Measurements from ENCODE around the gene ZNF726. TPM values are rescaled to one million over a fixed set of nuclear protein-coding genes. Genes with fewer than 3 reads are reported as not detected.
"Not testable (repeated sequence)": the region's sequence is repeated elsewhere in the genome, so short reads cannot be mapped to it uniquely, and the experiment has no call there.

Gene ZNF726
- total RNA-seq, 1 experiment from 2014 or later: not detected

DNA sequence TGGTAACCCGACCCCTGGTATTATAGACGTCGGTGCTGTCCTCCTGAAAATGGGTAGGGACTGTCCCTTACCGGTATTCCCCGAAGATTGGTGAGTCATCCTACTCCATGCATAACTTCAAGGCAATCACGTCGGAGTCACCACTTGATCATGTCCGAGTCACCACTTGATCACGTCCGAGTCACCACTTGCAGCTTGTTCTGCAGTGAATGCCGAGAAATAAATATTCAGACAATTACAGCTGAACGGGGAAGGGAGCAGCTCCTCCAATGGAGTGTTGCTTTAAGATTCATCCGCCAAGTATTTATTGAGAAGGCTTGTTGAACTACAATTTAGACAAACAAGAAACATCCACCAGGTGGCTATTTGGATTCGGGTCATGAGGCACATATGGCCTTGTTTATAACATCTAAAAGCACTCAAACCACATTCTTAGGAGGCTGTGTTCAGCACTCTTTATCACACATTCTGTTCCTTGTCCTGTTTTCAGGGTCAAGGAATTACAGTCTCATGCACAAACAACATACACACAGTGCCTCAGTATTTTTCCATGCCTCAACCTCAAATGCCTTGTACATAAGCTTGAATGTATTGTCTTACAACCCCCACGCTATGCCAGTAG is 43.1 kb downstream of the ZNF726 start:
- DNase-seq (ENCODE audit: low spot score) (no peak), ATAC-seq (no peak)
- H3K4me1 Mint-ChIP-seq: no peaks in the 10 kb centered on the region
- H3K27ac Mint-ChIP-seq: no peak overlapping the region
- POLR2A ChIA-PET: no interaction called here
- TF ChIP-seq, protein P1, sequence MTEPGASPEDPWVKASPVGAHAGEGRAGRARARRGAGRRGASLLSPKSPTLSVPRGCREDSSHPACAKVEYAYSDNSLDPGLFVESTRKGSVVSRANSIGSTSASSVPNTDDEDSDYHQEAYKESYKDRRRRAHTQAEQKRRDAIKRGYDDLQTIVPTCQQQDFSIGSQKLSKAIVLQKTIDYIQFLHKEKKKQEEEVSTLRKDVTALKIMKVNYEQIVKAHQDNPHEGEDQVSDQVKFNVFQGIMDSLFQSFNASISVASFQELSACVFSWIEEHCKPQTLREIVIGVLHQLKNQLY (CRISPR knock-in tag; IDR thresholded peaks at IDR 0.05): no peak
- TF ChIP-seq SMAD4 (CRISPR knock-in tag; IDR thresholded peaks at IDR 0.05) (no peak), ETV6 (CRISPR knock-in tag; IDR thresholded peaks at IDR 0.05) (no peak), SOX15 (CRISPR knock-in tag; IDR thresholded peaks at IDR 0.05) (no peak), RELA (CRISPR knock-in tag; IDR thresholded peaks at IDR 0.05; ENCODE audit: borderline replicate concordance) (no peak), SP1 (CRISPR knock-in tag; conservative IDR thresholded peaks at IDR 0.05) (no peak), TCF7 (CRISPR knock-in tag; IDR thresholded peaks at IDR 0.05; ENCODE audit: low read depth) (no peak), MXD4 (CRISPR knock-in tag; IDR thresholded peaks at IDR 0.05; ENCODE audit: borderline replicate concordance) (no peak), RORB (CRISPR knock-in tag; IDR thresholded peaks at IDR 0.05) (no peak), CREM (CRISPR knock-in tag; IDR thresholded peaks at IDR 0.05) (no peak), ZBTB21 (CRISPR knock-in tag; IDR thresholded peaks at IDR 0.05; ENCODE audit: borderline replicate concordance) (no peak)
- TF ChIP-seq, protein P2, sequence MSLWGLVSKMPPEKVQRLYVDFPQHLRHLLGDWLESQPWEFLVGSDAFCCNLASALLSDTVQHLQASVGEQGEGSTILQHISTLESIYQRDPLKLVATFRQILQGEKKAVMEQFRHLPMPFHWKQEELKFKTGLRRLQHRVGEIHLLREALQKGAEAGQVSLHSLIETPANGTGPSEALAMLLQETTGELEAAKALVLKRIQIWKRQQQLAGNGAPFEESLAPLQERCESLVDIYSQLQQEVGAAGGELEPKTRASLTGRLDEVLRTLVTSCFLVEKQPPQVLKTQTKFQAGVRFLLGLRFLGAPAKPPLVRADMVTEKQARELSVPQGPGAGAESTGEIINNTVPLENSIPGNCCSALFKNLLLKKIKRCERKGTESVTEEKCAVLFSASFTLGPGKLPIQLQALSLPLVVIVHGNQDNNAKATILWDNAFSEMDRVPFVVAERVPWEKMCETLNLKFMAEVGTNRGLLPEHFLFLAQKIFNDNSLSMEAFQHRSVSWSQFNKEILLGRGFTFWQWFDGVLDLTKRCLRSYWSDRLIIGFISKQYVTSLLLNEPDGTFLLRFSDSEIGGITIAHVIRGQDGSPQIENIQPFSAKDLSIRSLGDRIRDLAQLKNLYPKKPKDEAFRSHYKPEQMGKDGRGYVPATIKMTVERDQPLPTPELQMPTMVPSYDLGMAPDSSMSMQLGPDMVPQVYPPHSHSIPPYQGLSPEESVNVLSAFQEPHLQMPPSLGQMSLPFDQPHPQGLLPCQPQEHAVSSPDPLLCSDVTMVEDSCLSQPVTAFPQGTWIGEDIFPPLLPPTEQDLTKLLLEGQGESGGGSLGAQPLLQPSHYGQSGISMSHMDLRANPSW (CRISPR knock-in tag; conservative IDR thresholded peaks at IDR 0.05; ENCODE audit: low read depth): no peak
- TF ChIP-seq, protein P3, sequence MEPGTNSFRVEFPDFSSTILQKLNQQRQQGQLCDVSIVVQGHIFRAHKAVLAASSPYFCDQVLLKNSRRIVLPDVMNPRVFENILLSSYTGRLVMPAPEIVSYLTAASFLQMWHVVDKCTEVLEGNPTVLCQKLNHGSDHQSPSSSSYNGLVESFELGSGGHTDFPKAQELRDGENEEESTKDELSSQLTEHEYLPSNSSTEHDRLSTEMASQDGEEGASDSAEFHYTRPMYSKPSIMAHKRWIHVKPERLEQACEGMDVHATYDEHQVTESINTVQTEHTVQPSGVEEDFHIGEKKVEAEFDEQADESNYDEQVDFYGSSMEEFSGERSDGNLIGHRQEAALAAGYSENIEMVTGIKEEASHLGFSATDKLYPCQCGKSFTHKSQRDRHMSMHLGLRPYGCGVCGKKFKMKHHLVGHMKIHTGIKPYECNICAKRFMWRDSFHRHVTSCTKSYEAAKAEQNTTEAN (CRISPR knock-in tag; IDR thresholded peaks at IDR 0.05): no peak
- peaks cover 85% of the 10 kb centered on the region for H3K9me3 Mint-ChIP-seq
- peaks cover 9% of the 10 kb centered on the region for H3K27me3 Mint-ChIP-seq (ENCODE audit: low read depth)
- H3K36me3 Mint-ChIP-seq: peaks cover 62% of the 10 kb centered on the region
- no peak overlapping the region for H3K4me3 Mint-ChIP-seq
- CTCF ChIA-PET: no interaction called here

DNA sequence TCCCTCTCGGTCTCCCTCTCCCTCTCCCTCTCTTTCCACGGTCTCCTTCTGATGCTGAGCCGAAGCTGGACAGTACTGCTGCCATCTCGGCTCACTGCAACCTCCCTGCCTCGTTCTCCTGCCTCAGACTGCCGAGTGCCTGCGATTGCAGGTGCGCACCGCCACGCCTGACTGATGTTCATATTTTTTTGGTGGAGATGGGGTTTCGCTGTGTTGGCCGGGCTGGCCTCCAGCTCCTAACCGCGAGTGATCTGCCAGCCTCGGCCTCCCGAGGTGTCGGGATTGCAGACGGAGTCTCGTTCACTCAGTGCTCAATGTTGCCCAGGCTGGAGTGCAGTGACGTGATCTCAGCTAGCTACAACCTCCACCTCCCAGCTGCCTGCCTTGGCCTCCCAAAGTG is 48.7 kb downstream of the ZNF726 start:
- peaks cover 78% of the 10 kb centered on the region for H3K9me3 Mint-ChIP-seq
- H3K27ac Mint-ChIP-seq; H3K4me3 Mint-ChIP-seq; POLR2A ChIA-PET; H3K4me1 Mint-ChIP-seq; DNase-seq (ENCODE audit: low spot score); ATAC-seq; CTCF ChIA-PET: not testable (repeated sequence)
- peaks cover 68% of the 10 kb centered on the region for H3K36me3 Mint-ChIP-seq
- peaks cover 26% of the 10 kb centered on the region for H3K27me3 Mint-ChIP-seq (ENCODE audit: low read depth)

DNA sequence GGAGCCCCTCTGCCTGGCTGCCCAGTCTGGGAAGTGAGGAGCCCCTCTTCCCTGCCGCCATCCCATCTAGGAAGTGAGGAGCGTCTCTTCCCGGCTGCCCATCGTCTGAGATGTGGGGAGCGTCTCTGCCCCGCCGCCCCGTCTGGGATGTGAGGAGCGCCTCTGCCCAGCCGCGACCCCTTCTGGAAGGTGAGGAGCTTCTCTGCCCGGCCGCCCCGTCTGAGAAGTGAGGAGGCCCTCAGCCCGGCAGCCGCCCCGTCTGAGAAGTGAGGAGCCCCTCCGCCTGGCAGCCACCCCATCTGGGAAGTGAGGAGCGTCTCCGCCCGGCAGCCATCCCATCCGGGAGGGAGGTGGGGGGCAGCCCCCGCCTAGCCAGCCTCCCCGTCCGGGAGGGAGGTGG is 49.2 kb downstream of the ZNF726 start:
- DNase-seq (ENCODE audit: low spot score); POLR2A ChIA-PET; H3K4me1 Mint-ChIP-seq; H3K27ac Mint-ChIP-seq; ATAC-seq; H3K4me3 Mint-ChIP-seq; CTCF ChIA-PET: not testable (repeated sequence)
- Mint-ChIP-seq H3K36me3 (peaks cover 68% of the 10 kb centered on the region), H3K9me3 (peaks cover 78% of the 10 kb centered on the region), H3K27me3 (ENCODE audit: low read depth) (peaks cover 26% of the 10 kb centered on the region)

DNA sequence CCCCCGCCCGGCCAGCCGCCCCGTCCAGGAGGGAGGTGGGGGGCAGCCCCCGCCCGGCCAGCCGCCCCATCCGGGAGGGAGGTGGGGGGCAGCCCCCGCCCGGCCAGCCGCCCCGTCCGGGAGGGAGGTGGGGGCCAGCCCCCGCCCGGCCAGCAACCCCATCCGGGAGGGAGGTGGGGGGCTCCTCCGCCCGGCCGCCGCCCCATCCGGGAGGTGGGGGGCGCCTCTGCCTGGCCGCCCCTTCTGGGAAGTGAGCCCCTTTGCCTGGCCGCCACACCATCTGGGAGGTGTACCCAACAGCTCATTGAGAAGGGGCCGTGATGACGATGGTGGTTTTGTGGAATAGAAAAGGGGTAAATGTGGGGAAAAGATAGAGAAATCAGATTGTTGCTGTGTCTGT is 49.6 kb downstream of the ZNF726 start:
- not testable (repeated sequence) for DNase-seq (ENCODE audit: low spot score)

More for the DNA sequence above, 49.6 kb downstream of the ZNF726 start:
- CTCF ChIA-PET, POLR2A ChIA-PET, H3K27ac Mint-ChIP-seq, H3K4me1 Mint-ChIP-seq, ATAC-seq, H3K4me3 Mint-ChIP-seq: not testable (repeated sequence)
- H3K27me3 Mint-ChIP-seq (ENCODE audit: low read depth): peaks cover 22% of the 10 kb centered on the region
- peaks cover 78% of the 10 kb centered on the region for H3K9me3 Mint-ChIP-seq
- peaks cover 68% of the 10 kb centered on the region for H3K36me3 Mint-ChIP-seq
